ENCODE results near the gene EPB41L5. TPM values are rescaled to one million over a fixed set of nuclear protein-coding genes. Genes with fewer than 3 reads are reported as not detected.

EPB41L5 gene
- total and polyA plus RNA-seq, 10 of the 15 experiments (the other 5 are each of a cell fraction or from before 2014, with no cell fraction given) = 2.1 to 20.4 (median 8.2) TPM

- Histone ChIP-seq H3K4me3 (no peak overlapping the region), H3K4me2 (ENCODE audit: control insufficient read depth, insufficient read depth) (no peak overlapping the region), H4K20me1 (ENCODE audit: control insufficient read depth, insufficient read depth) (no peaks in the 10 kb centered on the region), H3K27me3 (replicated peaks in 1 of 2; ENCODE audit: control insufficient read depth in 2 of 2, insufficient read depth in 2 of 2, low read length in 1 of 2) (no peaks in the 10 kb centered on the region), H3K9ac (ENCODE audit: control insufficient read depth, insufficient read depth, low read length) (no peak overlapping the region), H3K4me1 (ENCODE audit: control insufficient read depth, insufficient read depth, low read length) (peaks cover 7% of the 10 kb centered on the region), H3K27ac (ENCODE audit: control insufficient read depth, insufficient read depth) (no peak overlapping the region), H3K79me2 (ENCODE audit: control insufficient read depth, insufficient read depth, low read length) (no peaks in the 10 kb centered on the region), H3K9me3 (replicated peaks; ENCODE audit: control insufficient read depth, insufficient read depth, low read length) (no peaks in the 10 kb centered on the region), H2AFZ (ENCODE audit: control insufficient read depth, low read depth, low read length) (no peak overlapping the region), H3K36me3 (ENCODE audit: control insufficient read depth in 2 of 2, insufficient read depth in 2 of 2, low read length in 1 of 2) (no peaks in the 10 kb centered on the region; a peak in 1 of 4 replicates)
- ChIA-PET SMC1A (ENCODE audit: uncharacterized antibody, unreplicated experiment) (interaction anchor here (1.6 kb wide), 1 partner anchor 14 kb away, joined by 3 read pairs; no protein-coding TSS in a partner anchor), CTCF (interaction anchor here (1.2 to 4.2 kb wide), 2 partner anchors 21 to 62 kb away, joined by 5 to 148 read pairs; no protein-coding TSS in a partner anchor), RAD21 (ENCODE audit: unreplicated experiment) (interaction anchor here (7.0 kb wide), 1 partner anchor 64 kb away, joined by 65 read pairs; no protein-coding TSS in a partner anchor), POLR2A (no interaction called here)
- intact Hi-C loops (cut with micrococcal nuclease; ENCODE audit: unreplicated experiment) (loop anchor here (5.0 kb wide), 1 partner anchor 201 kb away; no protein-coding TSS in a partner anchor), in situ Hi-C loops (cut with MboI) (loop anchor here (10.0 kb wide), 2 partner anchors 204 to 574 kb away; no protein-coding TSS in a partner anchor)
- TF ChIP-seq JUND (IDR thresholded peaks at IDR 0.05; ENCODE audit: low read depth, low read length) (no peak), TCF3 (IDR thresholded peaks at IDR 0.05; ENCODE audit: borderline replicate concordance, insufficient read depth, low read depth, low read length) (no peak), TCF12 (IDR thresholded peaks at IDR 0.05; ENCODE audit: low read depth, low read length) (no peak), BCL11A (IDR thresholded peaks at IDR 0.05; ENCODE audit: low read depth, low read length) (no peak)
- no peak for ATAC-seq
- BruUV-seq (replicated peaks) = no TSS peak
- no peak for FAIRE-seq
- WGBS (ENCODE audit: insufficient coverage, insufficient replicate concordance, low lambda C conversion rate, missing lambda C conversion rate) = 8% methylated on average over 5 of the region's 5 CpGs
- DNase-seq (ENCODE audit: low read depth, low spot score) = no peak
Observed at GRCh38 chr2:120111193-120111592, 98.3 kb downstream of the EPB41L5 start.

GRCh38 chr2:120118018-120118417 is 105.1 kb downstream of the EPB41L5 start:
- WGBS (ENCODE audit: insufficient coverage, insufficient replicate concordance, low lambda C conversion rate, missing lambda C conversion rate) = 12% methylated on average over 3 of the region's 3 CpGs
- no peak for TF ChIP-seq KAT2A (conservative IDR thresholded peaks at IDR 0.05; ENCODE audit: control insufficient read depth, low read depth, low read length)
- no peak for TF ChIP-seq IRF4 (IDR thresholded peaks at IDR 0.05; ENCODE audit: low read depth, low read length)
- no peak for TF ChIP-seq NBN (IDR thresholded peaks at IDR 0.05)
- TF ChIP-seq ZNF592 (IDR thresholded peaks at IDR 0.05) = no peak
- TF ChIP-seq MXI1 (IDR thresholded peaks at IDR 0.05; ENCODE audit: low read depth, low read length) = no peak
- no peak for TF ChIP-seq CEBPZ (IDR thresholded peaks at IDR 0.05; ENCODE audit: low read depth, low read length)
- no peak for TF ChIP-seq SIN3A (IDR thresholded peaks at IDR 0.05; ENCODE audit: low read depth, low read length)

More at GRCh38 chr2:120118018-120118417, 105.1 kb downstream of the EPB41L5 start:
- FAIRE-seq (no peak), ATAC-seq (no peak), DNase-seq (ENCODE audit: low read depth, low spot score) (no peak)
- Histone ChIP-seq H3K36me3 (ENCODE audit: control insufficient read depth in 2 of 2, insufficient read depth in 2 of 2, low read length in 1 of 2) (no peaks in the 10 kb centered on the region; a peak in 1 of 4 replicates), H3K9me3 (replicated peaks; ENCODE audit: control insufficient read depth, insufficient read depth, low read length) (no peaks in the 10 kb centered on the region; the same call in 2 of the 3 replicates), H3K4me1 (ENCODE audit: control insufficient read depth, insufficient read depth, low read length) (no peaks in the 10 kb centered on the region), H3K4me3 (no peak overlapping the region), H4K20me1 (ENCODE audit: control insufficient read depth, insufficient read depth) (no peaks in the 10 kb centered on the region), H3K27me3 (replicated peaks in 1 of 2; ENCODE audit: control insufficient read depth in 2 of 2, insufficient read depth in 2 of 2, low read length in 1 of 2) (no peaks in the 10 kb centered on the region), H3K9ac (ENCODE audit: control insufficient read depth, insufficient read depth, low read length) (no peak overlapping the region), H3K79me2 (ENCODE audit: control insufficient read depth, insufficient read depth, low read length) (no peaks in the 10 kb centered on the region), H3K4me2 (ENCODE audit: control insufficient read depth, insufficient read depth) (no peak overlapping the region), H3K27ac (ENCODE audit: control insufficient read depth, insufficient read depth) (no peak overlapping the region), H2AFZ (ENCODE audit: control insufficient read depth, low read depth, low read length) (no peak overlapping the region)
- RAD21 ChIA-PET (ENCODE audit: unreplicated experiment) = no interaction called here
- in situ Hi-C loops (cut with MboI) (loop anchor here (10.0 kb wide), 2 partner anchors 197 to 567 kb away; no protein-coding TSS in a partner anchor), intact Hi-C loops (cut with micrococcal nuclease; ENCODE audit: unreplicated experiment) (no loop called here)
- CTCF ChIA-PET = interaction anchor here (0.8 to 1.2 kb wide), 2 partner anchors 52 to 57 kb away, joined by 3 read pairs; no protein-coding TSS in a partner anchor
- SMC1A ChIA-PET (ENCODE audit: uncharacterized antibody, unreplicated experiment) = no interaction called here
- POLR2A ChIA-PET = no interaction called here
- BruUV-seq (replicated peaks) = no TSS peak

Measured in GM12878 (cell line).